H1 (cell line): ENCODE measurements around the gene IFT43. TPM values are rescaled to one million over a fixed set of nuclear protein-coding genes. Genes with fewer than 3 reads are reported as not detected.

Experiments used
- CTCF ChIA-PET: fragments of 300-600 bp; sonication (Branson Sonifier 250); formaldehyde crosslinking; loops from one replicate; lab custom pipeline; 2021; ENCODE audit not compliant: partially characterized antibody; lab: Charles Lee
- POLR2A ChIA-PET: fragments of 300-600 bp; sonication (Branson Sonifier 250); formaldehyde crosslinking; loops from one replicate; lab custom pipeline; 2021; ENCODE audit warnings: inconsistent platforms; ENCODE audit not compliant: partially characterized antibody; lab: Charles Lee
- DNase-seq, 2 experiments: peaks; one replicate each; pipeline versions ENCODE4 v3.0.0 to v3.0.0-alpha.2; 2010 to 2022; ENCODE audit warnings: low spot score in 2 of 2, low read depth in 1 of 2, mixed read lengths in 1 of 2
- FAIRE-seq: peaks from 2 replicates; lab custom pipeline; 2011; peaks lifted over from hg19 to GRCh38; lab: Jason Lieb, UNC
- H2AFZ ChIP-seq: 2 replicates; pipeline ENCODE4 v1.8.1; 2012; ENCODE audit warnings: low read length, inconsistent platforms
- H2AK5ac ChIP-seq: 2 replicates; pipeline ENCODE4 v1.6.1; 2013; ENCODE audit warnings: low read depth, low read length
- H2BK120ac ChIP-seq: replicated peaks from 2 replicates; pipeline ENCODE3; 2013; ENCODE audit warnings: low read depth, low read length, inconsistent platforms
- H2BK12ac ChIP-seq: 2 replicates; pipeline ENCODE4 v1.6.1; 2013; ENCODE audit warnings: low read depth, low read length
- H2BK15ac ChIP-seq: 2 replicates; pipeline ENCODE4 v1.6.1; 2013; ENCODE audit warnings: low read length
- H2BK20ac ChIP-seq: 2 replicates; pipeline ENCODE4 v1.6.1; 2013; ENCODE audit warnings: low read length
- H2BK5ac ChIP-seq: 2 replicates; pipeline ENCODE4 v1.6.1; 2013; ENCODE audit warnings: low read depth, low read length
- H3K14ac ChIP-seq: 2 replicates; pipeline ENCODE4 v1.6.1; 2013; ENCODE audit warnings: inconsistent platforms; ENCODE audit not compliant: insufficient read length
- H3K18ac ChIP-seq: 2 replicates; pipeline ENCODE4 v1.6.1; 2013; ENCODE audit warnings: low read length; ENCODE audit errors: extremely low read depth
- H3K23ac ChIP-seq: 2 replicates; pipeline ENCODE4 v1.6.1; 2013; ENCODE audit warnings: inconsistent platforms; ENCODE audit not compliant: insufficient read length
- H3K23me2 ChIP-seq: 2 replicates; pipeline ENCODE4 v1.6.1; 2013; ENCODE audit warnings: low read depth, low read length
- H3K27ac ChIP-seq: 2 replicates; pipeline ENCODE4 v1.6.1; 2011; ENCODE audit warnings: low read depth, low read length, inconsistent platforms
- H3K27me3 ChIP-seq, 4 experiments: replicated peaks in 1 of 4; 1 replicate in 1 of 4; 2 replicates in 3 of 4; pipeline versions ENCODE4 v1.6.1 to v1.8.1; 2011 to 2013; ENCODE audit warnings: low read length in 3 of 4, mild to moderate bottlenecking in 3 of 4, inconsistent platforms in 2 of 4, mixed read lengths in 2 of 4, moderate library complexity in 1 of 4; ENCODE audit not compliant: control insufficient read depth in 3 of 4, insufficient read depth in 3 of 4; ENCODE audit errors: extremely low read depth in 1 of 4
- H3K36me3 ChIP-seq, 4 experiments: 2 replicates each; pipeline versions ENCODE4 v1.6.1 to v1.8.1; 2011 to 2013; ENCODE audit warnings: mild to moderate bottlenecking in 4 of 4, low read length in 3 of 4, moderate library complexity in 2 of 4, control low read depth in 1 of 4, inconsistent platforms in 1 of 4; ENCODE audit not compliant: insufficient read depth in 4 of 4, control insufficient read depth in 2 of 4
- H3K4ac ChIP-seq: replicated peaks from 2 replicates; pipeline ENCODE3; 2013; ENCODE audit warnings: low read length, low read depth, mixed read lengths, inconsistent platforms; ENCODE audit not compliant: insufficient read length
- H3K4me1 ChIP-seq, 4 experiments: replicated peaks in 1 of 4; 1 replicate in 1 of 4; 2 replicates in 3 of 4; pipeline versions ENCODE4 v1.6.1 to v1.8.1; 2011 to 2013; ENCODE audit warnings: low read length in 3 of 4, inconsistent platforms in 2 of 4, mixed read lengths in 1 of 4; ENCODE audit not compliant: insufficient read depth in 4 of 4, control insufficient read depth in 3 of 4
- H3K4me2 ChIP-seq, 2 experiments: 2 replicates each; pipeline versions ENCODE4 v1.6.1 to v1.8.1; 2011 to 2013; ENCODE audit warnings: low read depth in 2 of 2, low read length in 2 of 2, control low read depth in 1 of 2, inconsistent platforms in 1 of 2, mild to moderate bottlenecking in 1 of 2; ENCODE audit not compliant: insufficient read depth in 1 of 2
- H3K4me3 ChIP-seq, 4 experiments: fragments of 200-600, 300-600 bp in 1 of 4; sonication (generic), shearing (Covaris generic), sonication (Bioruptor Twin) in 1 of 4; 2 replicates each; pipeline versions ENCODE4 v1.5.1 to v1.8.1; 2011 to 2016; ENCODE audit warnings: low read length in 4 of 4, low read depth in 3 of 4, control low read depth in 2 of 4, inconsistent platforms in 2 of 4, mild to moderate bottlenecking in 2 of 4, mixed read lengths in 1 of 4, moderate library complexity in 1 of 4; ENCODE audit not compliant: insufficient read depth in 2 of 4; ENCODE audit errors: extremely low read depth in 1 of 4
- H3K56ac ChIP-seq: replicated peaks from 2 replicates; pipeline ENCODE3; 2013; ENCODE audit warnings: low read depth, mild to moderate bottlenecking, mixed read lengths, low read length, inconsistent platforms; ENCODE audit not compliant: insufficient read length
- H3K79me1 ChIP-seq: 2 replicates; pipeline ENCODE4 v1.6.1; 2013; ENCODE audit warnings: low read depth, low read length, control low read depth
- H3K79me2 ChIP-seq, 2 experiments: 2 replicates each; pipeline versions ENCODE4 v1.6.1 to v1.8.1; 2012 to 2013; ENCODE audit warnings: low read length in 2 of 2, mild to moderate bottlenecking in 2 of 2, inconsistent platforms in 1 of 2; ENCODE audit not compliant: insufficient read depth in 2 of 2, control insufficient read depth in 1 of 2
- H3K9ac ChIP-seq, 4 experiments: replicated peaks in 1 of 4; 1 replicate in 1 of 4; 2 replicates in 3 of 4; pipeline versions ENCODE4 v1.6.1 to v1.8.1; 2011 to 2013; ENCODE audit warnings: low read depth in 3 of 4, low read length in 3 of 4, control low read depth in 2 of 4, mild to moderate bottlenecking in 2 of 4, moderate library complexity in 2 of 4, inconsistent platforms in 1 of 4; ENCODE audit errors: extremely low read depth in 1 of 4
- H3K9me3 ChIP-seq, 2 experiments: 2 replicates each; pipeline versions ENCODE4 v1.6.1 to v1.8.1; 2012 to 2013; ENCODE audit warnings: mild to moderate bottlenecking in 2 of 2, moderate library complexity in 2 of 2, control low read depth in 1 of 2, inconsistent platforms in 1 of 2, low read depth in 1 of 2, low read length in 1 of 2, mixed read lengths in 1 of 2; ENCODE audit not compliant: insufficient read depth in 2 of 2
- H4K20me1 ChIP-seq, 2 experiments: replicated peaks in 1 of 2; 2 replicates each; pipeline versions ENCODE3 to v1.8.1; 2011 to 2013; ENCODE audit warnings: inconsistent platforms in 2 of 2, low read length in 2 of 2, mild to moderate bottlenecking in 1 of 2; ENCODE audit not compliant: insufficient read depth in 2 of 2, control insufficient read depth in 1 of 2
- H4K5ac ChIP-seq: 2 replicates; pipeline ENCODE4 v1.6.1; 2013; ENCODE audit warnings: low read length, low read depth, mixed read lengths, inconsistent platforms; ENCODE audit not compliant: insufficient read length
- H4K8ac ChIP-seq: 2 replicates; pipeline ENCODE4 v1.8.0; 2013; ENCODE audit warnings: mild to moderate bottlenecking, moderate library complexity, low read length, inconsistent platforms; ENCODE audit not compliant: insufficient read depth; ENCODE audit errors: extremely low read depth
- H4K91ac ChIP-seq: replicated peaks from 2 replicates; pipeline ENCODE3; 2013; ENCODE audit warnings: low read length, mixed read lengths, inconsistent platforms; ENCODE audit not compliant: insufficient read length
- BACH1 ChIP-seq: IDR thresholded peaks from 2 replicates; pipeline ENCODE4 v1.6.1; 2012; ENCODE audit warnings: low read length, improper control_type of control experiment
- BCL11A ChIP-seq, 2 experiments: IDR thresholded peaks; one replicate each; pipeline ENCODE4 v1.6.1; 2011; ENCODE audit warnings: low read depth in 2 of 2, low read length in 2 of 2, mild to moderate bottlenecking in 2 of 2
- CHD2 ChIP-seq: IDR thresholded peaks from 2 replicates; pipeline ENCODE4 v1.6.1; 2012; ENCODE audit warnings: low read length, improper control_type of control experiment
- CREB1 ChIP-seq: IDR thresholded peaks from 2 replicates; pipeline ENCODE4 v1.6.1; 2012; ENCODE audit warnings: inconsistent platforms
- EGR1 ChIP-seq: IDR thresholded peaks from 2 replicates; pipeline ENCODE4 v1.6.1; 2011; ENCODE audit warnings: low read depth, low read length, borderline replicate concordance
- EZH2 ChIP-seq: fragments of 200-600 bp; sonication (generic); IDR thresholded peaks from 2 replicates; pipeline ENCODE4 v1.7.1; 2012; ENCODE audit warnings: low read depth, mild to moderate bottlenecking, moderate library complexity, low read length, inconsistent platforms; ENCODE audit not compliant: severe bottlenecking
- KDM1A ChIP-seq: fragments of 200-600, 300-600 bp; sonication (generic); IDR thresholded peaks from 2 replicates; pipeline ENCODE4 v1.7.1; 2016; ENCODE audit warnings: mild to moderate bottlenecking, low read length, borderline replicate concordance
- MAFK ChIP-seq: IDR thresholded peaks from 2 replicates; pipeline ENCODE4 v1.6.1; 2012; ENCODE audit warnings: low read depth, mild to moderate bottlenecking, improper control_type of control experiment, low read length
- NANOG ChIP-seq: IDR thresholded peaks from 2 replicates; pipeline ENCODE4 v1.6.1; 2011; ENCODE audit warnings: low read length, low read depth, mild to moderate bottlenecking, inconsistent platforms; ENCODE audit not compliant: insufficient read depth, poor library complexity, severe bottlenecking
- NRF1 ChIP-seq: IDR thresholded peaks from 2 replicates; pipeline ENCODE4 v1.6.1; 2011; ENCODE audit warnings: mild to moderate bottlenecking, low read depth, low read length, improper control_type of control experiment
- PHF8 ChIP-seq: fragments of 200-600 bp; sonication (generic); conservative IDR thresholded peaks from 2 replicates; pipeline ENCODE4 v1.7.1; 2012; ENCODE audit warnings: low read depth, mild to moderate bottlenecking, inconsistent platforms, low read length, moderate library complexity
- SP1 ChIP-seq: IDR thresholded peaks from 2 replicates; pipeline ENCODE4 v1.6.1; 2011; ENCODE audit warnings: low read depth, low read length
- SP4 ChIP-seq: IDR thresholded peaks from 2 replicates; pipeline ENCODE4 v1.6.1; 2012; ENCODE audit warnings: low read length, inconsistent platforms
- YY1 ChIP-seq: IDR thresholded peaks from 2 replicates; pipeline ENCODE4 v1.6.1; 2011; ENCODE audit warnings: low read depth, mild to moderate bottlenecking, low read length
- WGBS, 2 experiments: shearing (Covaris generic) in 1 of 2; methylation state at CpG; one replicate each; pipeline versions ENCODE4 v1.1.6 to v1.1.7; 2013 to 2015; ENCODE audit warnings: low lambda C conversion rate in 2 of 2, mixed read lengths in 2 of 2, inconsistent platforms in 1 of 2, low coverage in 1 of 2, missing lambda C conversion rate in 1 of 2; ENCODE audit not compliant: insufficient replicate concordance in 2 of 2, insufficient coverage in 1 of 2, insufficient read length in 1 of 2; ENCODE audit errors: extremely low coverage in 1 of 2, missing lambda C conversion rate in 1 of 2; 5-methylcytosine and 5-hydroxymethylcytosine counted together
- polyA plus RNA-seq, 7 experiments: library from polyadenylated mRNA; depleted of rRNA in 3 of 7; stranded (reverse) in 5 of 7; unstranded in 2 of 7; fragments of >200 nt in 5 of 7; fragments of 200-250 nt in 2 of 7; gene quantifications; 1 replicate in 5 of 7; 2 replicates in 1 of 7; 4 replicates in 1 of 7; pipeline versions ENCODE4 v1.2.1 to v1.2.3, GENCODE V29; 2011 to 2013; ENCODE audit warnings: missing spikeins in 2 of 7, mixed read lengths in 2 of 7
- total RNA-seq: library from RNA; stranded (reverse); fragmentation: NEBNext Ultra II Directional; extraction: Animal tissue kit (Norgen Biotek cat#: 25700); gene quantifications from 2 replicates; pipeline ENCODE4 v1.2.1, GENCODE V29; 2021
- TF ChIP-seq, protein P1 (sequence below): IDR thresholded peaks from 2 replicates; pipeline ENCODE4 v1.6.1; 2012; ENCODE audit warnings: inconsistent platforms

Gene IFT43
- total and polyA plus RNA-seq, 2 of the 8 experiments (the other 6 are each of a cell fraction or from before 2014, with no cell fraction given): 17.0 to 20.8 TPM

DNA sequence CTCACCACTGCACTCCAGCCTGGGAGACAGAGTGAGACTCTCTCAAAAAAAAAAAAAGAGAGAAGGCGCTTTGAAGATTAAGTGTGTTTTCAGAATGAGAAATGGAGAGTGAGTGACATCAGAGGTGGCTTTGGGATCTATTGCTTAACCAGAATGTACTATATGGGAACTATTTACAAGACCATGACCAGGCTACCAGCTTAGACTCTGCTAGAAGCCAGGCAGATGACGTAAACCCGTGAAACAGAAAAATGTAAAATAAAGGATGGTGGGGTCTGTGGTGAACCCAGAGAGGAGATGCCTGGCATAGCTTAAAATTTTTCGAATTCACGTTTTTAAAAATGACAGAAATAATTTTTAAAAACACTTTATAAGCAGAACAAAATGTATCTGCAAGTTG is 82.0 kb downstream of the IFT43 start:
- Histone ChIP-seq H2AFZ (no peak overlapping the region), H2BK15ac (no peak overlapping the region), H2BK20ac (no peak overlapping the region), H3K9me3 (peaks cover 6 to 11% of the 10 kb centered on the region in 2 experiments; a peak in 3 of 4 replicates), H3K79me1 (no peaks in the 10 kb centered on the region), H3K36me3 (peaks cover 0 to 4% (median 2%) of the 10 kb centered on the region in 4 experiments; a peak in 3 of 8 replicates), H3K79me2 (no peaks in the 10 kb centered on the region), H3K4me3 (no peak overlapping the region), H3K14ac (no peak overlapping the region), H4K5ac (no peak overlapping the region), H2BK12ac (no peak overlapping the region), H3K23me2 (no peaks in the 10 kb centered on the region), H2BK5ac (no peak overlapping the region), H3K9ac (no peak overlapping the region), H2BK120ac (no peak overlapping the region), H3K4me1 (no peaks in the 10 kb centered on the region), H3K4me2 (no peak overlapping the region), H3K27me3 (no peaks in the 10 kb centered on the region), H4K8ac (no peak overlapping the region), H4K20me1 (no peaks in the 10 kb centered on the region), H3K27ac (no peak overlapping the region), H3K4ac (no peak overlapping the region), H3K56ac (no peak overlapping the region), H2AK5ac (no peak overlapping the region), H3K23ac (no peak overlapping the region), H4K91ac (no peak overlapping the region), H3K18ac (no peak overlapping the region)
- WGBS, 2 experiments: 80% methylated on average over 4 of the region's 5 CpGs; no CpG with 5 or more reads in 1 of the 2 experiments
- DNase-seq (no peak), FAIRE-seq (no peak)
- CTCF ChIA-PET: interaction anchor here (1.6 to 2.1 kb wide), 2 partner anchors 11 to 17 kb away, joined by 7 read pairs; no protein-coding TSS in a partner anchor
- POLR2A ChIA-PET: interaction anchor here (1.0 kb wide), 1 partner anchor 130 kb away, joined by 3 read pairs; no protein-coding TSS in a partner anchor
- TF ChIP-seq PHF8: no peak
- TF ChIP-seq SP4: no peak
- TF ChIP-seq BCL11A (IDR thresholded peaks at IDR 0.05; ENCODE audit: low read depth in 2 of 2, low read length in 2 of 2): no peak
- TF ChIP-seq KDM1A: no peak
- TF ChIP-seq CHD2: no peak
- TF ChIP-seq EGR1: no peak
- TF ChIP-seq YY1: no peak
- no peak for TF ChIP-seq NRF1
- TF ChIP-seq CREB1: no peak
- no peak for TF ChIP-seq MAFK
- no peak for TF ChIP-seq SP1
- no peak for TF ChIP-seq EZH2
- TF ChIP-seq NANOG: no peak
- no peak for TF ChIP-seq BACH1
- TF ChIP-seq, protein P1, sequence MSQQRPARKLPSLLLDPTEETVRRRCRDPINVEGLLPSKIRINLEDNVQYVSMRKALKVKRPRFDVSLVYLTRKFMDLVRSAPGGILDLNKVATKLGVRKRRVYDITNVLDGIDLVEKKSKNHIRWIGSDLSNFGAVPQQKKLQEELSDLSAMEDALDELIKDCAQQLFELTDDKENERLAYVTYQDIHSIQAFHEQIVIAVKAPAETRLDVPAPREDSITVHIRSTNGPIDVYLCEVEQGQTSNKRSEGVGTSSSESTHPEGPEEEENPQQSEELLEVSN: no peak
